ENCODE data around the gene ACSL6. TPM values are rescaled to one million over a fixed set of nuclear protein-coding genes. Genes with fewer than 3 reads are reported as not detected.
A peak's percentile ranks its signal among the peaks of the same experiment; 100 is the strongest.

The ACSL6 gene, protein sequence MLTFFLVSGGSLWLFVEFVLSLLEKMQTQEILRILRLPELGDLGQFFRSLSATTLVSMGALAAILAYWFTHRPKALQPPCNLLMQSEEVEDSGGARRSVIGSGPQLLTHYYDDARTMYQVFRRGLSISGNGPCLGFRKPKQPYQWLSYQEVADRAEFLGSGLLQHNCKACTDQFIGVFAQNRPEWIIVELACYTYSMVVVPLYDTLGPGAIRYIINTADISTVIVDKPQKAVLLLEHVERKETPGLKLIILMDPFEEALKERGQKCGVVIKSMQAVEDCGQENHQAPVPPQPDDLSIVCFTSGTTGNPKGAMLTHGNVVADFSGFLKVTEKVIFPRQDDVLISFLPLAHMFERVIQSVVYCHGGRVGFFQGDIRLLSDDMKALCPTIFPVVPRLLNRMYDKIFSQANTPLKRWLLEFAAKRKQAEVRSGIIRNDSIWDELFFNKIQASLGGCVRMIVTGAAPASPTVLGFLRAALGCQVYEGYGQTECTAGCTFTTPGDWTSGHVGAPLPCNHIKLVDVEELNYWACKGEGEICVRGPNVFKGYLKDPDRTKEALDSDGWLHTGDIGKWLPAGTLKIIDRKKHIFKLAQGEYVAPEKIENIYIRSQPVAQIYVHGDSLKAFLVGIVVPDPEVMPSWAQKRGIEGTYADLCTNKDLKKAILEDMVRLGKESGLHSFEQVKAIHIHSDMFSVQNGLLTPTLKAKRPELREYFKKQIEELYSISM
- total RNA-seq = 2.7 TPM
- long read RNA-seq, full-length matches to known transcripts = 1 of 2 reads
- long read RNA-seq, partial matches to known transcripts = 0 of 2 reads
- long read RNA-seq, other reads (novel, unspliced or antisense) = 1 of 2 reads

DNA sequence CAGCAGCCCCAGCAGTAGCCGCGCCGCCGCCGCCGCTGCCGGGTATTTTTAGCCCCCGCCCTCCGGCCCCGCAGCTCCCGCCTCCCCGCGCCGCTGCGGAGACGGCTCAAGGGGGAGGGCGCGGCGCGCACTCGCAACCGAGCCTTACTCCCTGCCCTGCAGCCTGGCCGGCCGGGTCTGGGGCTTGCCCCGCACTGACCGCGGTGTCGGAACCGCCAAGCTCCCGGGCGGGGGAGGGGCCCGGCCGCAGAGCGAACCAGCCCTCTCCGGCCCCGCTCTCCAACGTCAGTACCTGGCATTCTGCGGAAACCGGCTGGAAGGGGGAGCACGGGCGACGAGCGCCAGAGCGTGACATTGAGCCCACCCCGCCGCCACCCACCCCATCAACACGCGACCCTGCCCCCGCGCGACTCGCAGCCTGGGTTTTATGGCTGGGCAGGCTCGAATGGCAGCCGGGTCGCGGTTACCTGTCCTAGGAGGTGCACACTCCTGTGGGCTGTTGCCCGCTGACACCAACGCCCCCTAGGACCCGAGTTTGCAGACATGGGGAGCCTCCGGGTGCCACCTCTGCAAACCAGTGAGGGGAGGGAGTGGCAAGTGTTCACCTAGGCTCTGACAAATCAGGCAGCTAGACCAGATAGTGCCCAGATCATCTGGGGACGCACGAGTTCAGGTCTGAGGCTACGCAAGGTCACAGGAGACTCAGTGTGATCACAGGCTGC lies at the start of gene ACSL6:
Gene ACSL6, minus strand, starts transcription at position 37 of the 722 bp plus-strand sequence. CDS start 105 bp downstream, outside the sequence.
- Histone ChIP-seq H3K4me3 (peak within 1 kb of the TSS; percentile 72), H3K36me3 (no peaks in the 10 kb centered on the region), H3K4me1 (peaks cover 33% of the 10 kb centered on the region), H3K27ac (replicated peaks) (no peak within 1 kb of the TSS), H3K27me3 (ENCODE audit: low read depth) (peaks cover 24% of the 10 kb centered on the region), H3K9me3 (replicated peaks) (no peaks in the 10 kb centered on the region)
- TF ChIP-seq, protein P1, sequence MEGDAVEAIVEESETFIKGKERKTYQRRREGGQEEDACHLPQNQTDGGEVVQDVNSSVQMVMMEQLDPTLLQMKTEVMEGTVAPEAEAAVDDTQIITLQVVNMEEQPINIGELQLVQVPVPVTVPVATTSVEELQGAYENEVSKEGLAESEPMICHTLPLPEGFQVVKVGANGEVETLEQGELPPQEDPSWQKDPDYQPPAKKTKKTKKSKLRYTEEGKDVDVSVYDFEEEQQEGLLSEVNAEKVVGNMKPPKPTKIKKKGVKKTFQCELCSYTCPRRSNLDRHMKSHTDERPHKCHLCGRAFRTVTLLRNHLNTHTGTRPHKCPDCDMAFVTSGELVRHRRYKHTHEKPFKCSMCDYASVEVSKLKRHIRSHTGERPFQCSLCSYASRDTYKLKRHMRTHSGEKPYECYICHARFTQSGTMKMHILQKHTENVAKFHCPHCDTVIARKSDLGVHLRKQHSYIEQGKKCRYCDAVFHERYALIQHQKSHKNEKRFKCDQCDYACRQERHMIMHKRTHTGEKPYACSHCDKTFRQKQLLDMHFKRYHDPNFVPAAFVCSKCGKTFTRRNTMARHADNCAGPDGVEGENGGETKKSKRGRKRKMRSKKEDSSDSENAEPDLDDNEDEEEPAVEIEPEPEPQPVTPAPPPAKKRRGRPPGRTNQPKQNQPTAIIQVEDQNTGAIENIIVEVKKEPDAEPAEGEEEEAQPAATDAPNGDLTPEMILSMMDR (IDR thresholded peaks at IDR 0.05; ENCODE audit: borderline replicate concordance) = no peak
- intact Hi-C loops (cut with micrococcal nuclease) = no loop called here
- no peak for DNase-seq

DNA sequence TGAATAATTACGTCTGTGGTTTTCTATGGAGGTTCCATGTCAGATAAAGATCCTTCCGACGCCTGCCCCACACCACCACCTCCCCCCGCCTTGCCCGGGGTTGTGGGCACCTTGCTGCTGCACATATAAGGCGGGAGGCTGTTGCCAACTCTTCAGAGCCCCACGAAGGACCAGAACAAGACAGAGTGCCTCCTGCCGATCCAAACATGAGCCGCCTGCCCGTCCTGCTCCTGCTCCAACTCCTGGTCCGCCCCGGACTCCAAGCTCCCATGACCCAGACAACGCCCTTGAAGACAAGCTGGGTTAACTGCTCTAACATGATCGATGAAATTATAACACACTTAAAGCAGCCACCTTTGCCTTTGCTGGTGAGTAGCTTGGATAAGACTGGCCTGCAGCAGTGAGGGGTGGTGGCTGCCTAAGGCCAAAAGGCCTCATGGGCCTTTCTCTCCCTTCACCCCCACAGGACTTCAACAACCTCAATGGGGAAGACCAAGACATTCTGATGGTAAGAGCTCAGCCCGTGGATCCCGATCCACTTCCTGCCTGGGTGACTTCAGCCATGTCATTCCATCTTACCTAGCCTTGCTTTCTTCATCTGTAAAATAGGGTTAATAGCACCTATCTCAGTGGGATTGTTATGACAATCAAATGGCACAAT lies 49.2 kb upstream of the ACSL6 start, which contains the start of gene IL3:
Gene IL3, plus strand, starts transcription at position 155 of the 661 bp plus-strand sequence. Its CDS starts 52 bp downstream, at position 207.
- H3K9me3 ChIP-seq (replicated peaks) = no peaks in the 10 kb centered on the region

DNA sequence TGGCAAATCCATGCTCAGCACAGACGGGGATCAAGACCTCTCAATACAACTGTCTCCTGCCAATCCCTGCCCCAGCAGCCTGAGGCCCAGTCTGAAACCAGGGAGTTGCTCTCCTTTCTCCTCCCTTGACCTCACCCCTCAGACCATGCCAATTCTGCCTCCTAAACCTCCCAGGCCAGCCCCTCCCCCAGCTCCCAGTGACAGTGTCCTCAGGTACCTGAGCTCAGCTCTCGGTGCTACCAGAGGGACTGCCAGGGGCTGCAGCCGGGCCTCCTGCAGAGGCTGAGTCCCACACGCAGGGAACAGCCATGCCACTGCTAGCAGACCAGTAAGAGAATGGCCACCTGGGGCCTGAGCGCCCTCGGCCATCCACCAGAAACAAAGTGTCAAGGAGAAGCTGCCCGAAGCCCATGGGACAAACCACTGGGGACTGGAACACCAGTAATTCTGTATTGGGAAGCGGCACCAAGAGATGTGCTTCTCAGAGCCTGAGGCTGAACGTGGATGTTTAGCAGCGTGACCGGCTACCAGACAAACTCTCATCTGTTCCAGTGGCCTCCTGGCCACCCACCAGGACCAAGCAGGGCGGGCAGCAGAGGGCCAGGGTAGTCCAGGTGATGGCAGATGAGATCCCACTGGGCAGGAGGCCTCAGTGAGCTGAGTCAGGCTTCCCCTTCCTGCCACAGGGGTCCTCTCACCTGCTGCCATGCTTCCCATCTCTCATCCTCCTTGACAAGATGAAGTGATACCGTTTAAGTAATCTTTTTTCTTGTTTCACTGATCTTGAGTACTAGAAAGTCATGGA lies 48.4 kb upstream of the ACSL6 start:
- Histone ChIP-seq H3K9me3 (replicated peaks) (no peaks in the 10 kb centered on the region), H3K27me3 (ENCODE audit: low read depth) (no peaks in the 10 kb centered on the region), H3K4me1 (peaks cover 1% of the 10 kb centered on the region), H3K36me3 (no peaks in the 10 kb centered on the region), H3K4me3 (no peak overlapping the region), H3K27ac (replicated peaks) (no peak overlapping the region)
- peak; percentile 11 for DNase-seq
- TF ChIP-seq, protein P1 (IDR thresholded peaks at IDR 0.05; ENCODE audit: borderline replicate concordance) = no peak
- intact Hi-C loops (cut with micrococcal nuclease) = no loop called here

More for the DNA sequence above, 49.2 kb upstream of the ACSL6 start, which contains the start of gene IL3:
- Histone ChIP-seq H3K4me3 (no peak within 1 kb of the TSS), H3K36me3 (no peaks in the 10 kb centered on the region), H3K27ac (replicated peaks) (no peak within 1 kb of the TSS), H3K4me1 (peaks cover 3% of the 10 kb centered on the region), H3K27me3 (ENCODE audit: low read depth) (no peaks in the 10 kb centered on the region)
- peak; percentile 6 for DNase-seq
- intact Hi-C loops (cut with micrococcal nuclease) = no loop called here
- TF ChIP-seq, protein P1 (IDR thresholded peaks at IDR 0.05; ENCODE audit: borderline replicate concordance) = no peak

DNA sequence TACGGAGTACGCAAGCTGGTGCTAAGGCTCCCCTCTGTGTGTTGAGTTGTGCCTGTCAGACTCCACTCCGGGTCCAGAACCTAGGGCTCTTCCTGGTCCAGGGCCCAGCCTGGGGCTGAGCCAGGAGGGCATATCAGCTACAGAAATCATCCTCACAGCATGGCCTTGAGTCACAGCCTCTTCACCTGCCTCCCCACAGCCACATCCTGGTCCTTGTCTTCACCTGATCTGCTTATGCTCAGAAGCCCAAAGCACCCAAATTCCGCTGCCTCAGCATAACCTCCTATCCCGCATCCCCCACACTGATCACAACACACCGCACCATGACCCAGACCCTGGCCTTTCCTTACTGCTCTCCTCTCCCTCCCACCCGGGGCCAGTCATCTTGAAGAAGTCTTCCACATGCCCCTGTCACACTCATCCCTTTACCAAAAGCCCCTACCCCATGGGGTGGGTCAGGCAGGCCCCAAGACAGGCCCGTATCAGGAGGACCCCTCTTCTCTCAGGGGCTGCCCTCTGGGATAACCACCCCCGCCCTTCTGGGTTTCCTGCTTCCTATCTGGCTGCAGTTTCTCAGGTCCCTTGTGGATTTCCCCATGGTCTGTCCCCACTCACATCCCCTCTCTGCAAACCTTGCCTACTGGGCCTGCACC lies 47.7 kb upstream of the ACSL6 start:
- no peaks in the 10 kb centered on the region for H3K9me3 ChIP-seq (replicated peaks)
- intact Hi-C loops (cut with micrococcal nuclease) = no loop called here
- TF ChIP-seq, protein P1 (IDR thresholded peaks at IDR 0.05; ENCODE audit: borderline replicate concordance) = no peak
- H3K4me1 ChIP-seq = no peaks in the 10 kb centered on the region
- no peak overlapping the region for H3K4me3 ChIP-seq
- no peaks in the 10 kb centered on the region for H3K36me3 ChIP-seq
- DNase-seq = peak; percentile 6
- H3K27ac ChIP-seq (replicated peaks) = no peak overlapping the region
- no peaks in the 10 kb centered on the region for H3K27me3 ChIP-seq (ENCODE audit: low read depth)
